ENCODE data around the gene MAPK8IP3. TPM values are rescaled to one million over a fixed set of nuclear protein-coding genes. Genes with fewer than 3 reads are reported as not detected.

MAPK8IP3 gene
- polyA plus RNA-seq, 3 donors: 1.1 to 185 (median 2.1) TPM

- H3K27ac ChIP-seq (ENCODE audit: low read depth in 1 of 2, low read length in 2 of 2): no peak overlapping the region
- no peak overlapping the region for H3K4me3 Mint-ChIP-seq
- no peak overlapping the region for H2AFZ ChIP-seq (ENCODE audit: insufficient read depth, low read depth, low read length, poor library complexity, severe bottlenecking)
- H3K27me3 Mint-ChIP-seq (ENCODE audit: low read depth in 3 of 3): no peaks in the 10 kb centered on the region
- no peak for DNase-seq
- TF ChIP-seq CTCF (IDR thresholded peaks at IDR 0.05): no peak
- peaks cover 5 to 47% of the 10 kb centered on the region in 2 donors for H3K36me3 Mint-ChIP-seq
- peaks cover 25 to 39% of the 10 kb centered on the region in 2 donors for H3K4me1 ChIP-seq (ENCODE audit: control insufficient read depth in 1 of 2, insufficient read depth in 2 of 2, low read length in 2 of 2)
- H3K27ac Mint-ChIP-seq: no peak overlapping the region
- WGBS (ENCODE audit: insufficient coverage): 91% methylated on average over 24 of the region's 28 CpGs
- no peak overlapping the region for H3K4me2 ChIP-seq (replicated peaks; ENCODE audit: extremely low read depth, low read length, poor library complexity, severe bottlenecking)
- H3K9ac ChIP-seq (ENCODE audit: insufficient read depth, low read length, poor library complexity, severe bottlenecking): no peak overlapping the region
- no peak overlapping the region for H3K4me3 ChIP-seq (replicated peaks in 1 of 3; ENCODE audit: low read depth in 2 of 3, low read length in 3 of 3)
- H3K36me3 ChIP-seq (replicated peaks in 1 of 2; ENCODE audit: control insufficient read depth in 1 of 2, insufficient read depth in 2 of 2, low read length in 2 of 2): peaks cover 39% of the 10 kb centered on the region in 2 donors
- peaks cover 0 to 2% (median 0%) of the 10 kb centered on the region in 7 donors for H3K9me3 Mint-ChIP-seq
- H3K4me1 Mint-ChIP-seq: peaks cover 26% of the 10 kb centered on the region
- peaks cover 55% of the 10 kb centered on the region for H3K79me2 ChIP-seq (ENCODE audit: insufficient read depth, low read length)
- no peaks in the 10 kb centered on the region for H3K9me3 ChIP-seq (replicated peaks in 1 of 2; ENCODE audit: control insufficient read depth in 1 of 2, insufficient read depth in 1 of 2, low read length in 2 of 2)
- peaks cover 87% of the 10 kb centered on the region for H4K20me1 ChIP-seq (ENCODE audit: insufficient read depth, low read length)
- intact Hi-C loops (cut with micrococcal nuclease): loop anchor here (10.0 kb wide), 3 partner anchors 71 to 301 kb away; partner anchors contain the start of genes CLCN7 (in 1 of the 2) and MAPK8IP3 (in 1 of the 2)
- no peaks in the 10 kb centered on the region for H3K27me3 ChIP-seq (ENCODE audit: control insufficient read depth in 2 of 2, insufficient read depth in 2 of 2, low read length in 2 of 2)
Measured at GRCh38 chr16:1775846-1776671, 70.1 kb downstream of the MAPK8IP3 start.

GRCh38 chr16:1776672-1776955, 70.6 kb downstream of the MAPK8IP3 start:
- H3K4me3 ChIP-seq (replicated peaks in 1 of 3; ENCODE audit: low read depth in 2 of 3, low read length in 3 of 3): no peak overlapping the region
- 93% methylated on average over 8 of the region's 13 CpGs for WGBS (ENCODE audit: insufficient coverage)
- no peak overlapping the region for H3K4me2 ChIP-seq (replicated peaks; ENCODE audit: extremely low read depth, low read length, poor library complexity, severe bottlenecking)
- H3K27ac ChIP-seq (ENCODE audit: low read depth in 1 of 2, low read length in 2 of 2): no peak overlapping the region
- TF ChIP-seq CTCF (IDR thresholded peaks at IDR 0.05): no peak
- H2AFZ ChIP-seq (ENCODE audit: insufficient read depth, low read depth, low read length, poor library complexity, severe bottlenecking): no peak overlapping the region
- no peaks in the 10 kb centered on the region for H3K9me3 ChIP-seq (replicated peaks in 1 of 2; ENCODE audit: control insufficient read depth in 1 of 2, insufficient read depth in 1 of 2, low read length in 2 of 2)
- no peaks in the 10 kb centered on the region for H3K27me3 ChIP-seq (ENCODE audit: control insufficient read depth in 2 of 2, insufficient read depth in 2 of 2, low read length in 2 of 2)
- H3K27me3 Mint-ChIP-seq (ENCODE audit: low read depth in 3 of 3): no peaks in the 10 kb centered on the region
- peaks cover 30 to 45% of the 10 kb centered on the region in 2 donors for H3K4me1 ChIP-seq (ENCODE audit: control insufficient read depth in 1 of 2, insufficient read depth in 2 of 2, low read length in 2 of 2)
- H3K9me3 Mint-ChIP-seq: peaks cover 0 to 2% (median 0%) of the 10 kb centered on the region in 7 donors
- peak overlapping the region in 1 of 7 donors; percentile 70 for H3K27ac Mint-ChIP-seq
- intact Hi-C loops (cut with micrococcal nuclease): loop anchor here (10.0 kb wide), 3 partner anchors 72 to 302 kb away; partner anchors contain the start of genes CLCN7 (in 1 of the 2) and MAPK8IP3 (in 1 of the 2)
- no peak for DNase-seq
- H3K36me3 Mint-ChIP-seq: peaks cover 5 to 47% of the 10 kb centered on the region in 2 donors
- no peak overlapping the region for H3K4me3 Mint-ChIP-seq
- no peak overlapping the region for H3K9ac ChIP-seq (ENCODE audit: insufficient read depth, low read length, poor library complexity, severe bottlenecking)
- H3K79me2 ChIP-seq (ENCODE audit: insufficient read depth, low read length): peaks cover 58% of the 10 kb centered on the region
- H3K4me1 Mint-ChIP-seq: peaks cover 32% of the 10 kb centered on the region
- H4K20me1 ChIP-seq (ENCODE audit: insufficient read depth, low read length): peaks cover 93% of the 10 kb centered on the region
- peaks cover 39% of the 10 kb centered on the region in 2 donors for H3K36me3 ChIP-seq (replicated peaks in 1 of 2; ENCODE audit: control insufficient read depth in 1 of 2, insufficient read depth in 2 of 2, low read length in 2 of 2)
